ENCODE data around the gene UBE2G2. TPM values are rescaled to one million over a fixed set of nuclear protein-coding genes. Genes with fewer than 3 reads are reported as not detected.

The UBE2G2 gene
- total and polyA plus RNA-seq, 2 donors (not counting 1 experiment from before 2014, with no cell fraction given): 49.7 to 61.9 TPM

DNA sequence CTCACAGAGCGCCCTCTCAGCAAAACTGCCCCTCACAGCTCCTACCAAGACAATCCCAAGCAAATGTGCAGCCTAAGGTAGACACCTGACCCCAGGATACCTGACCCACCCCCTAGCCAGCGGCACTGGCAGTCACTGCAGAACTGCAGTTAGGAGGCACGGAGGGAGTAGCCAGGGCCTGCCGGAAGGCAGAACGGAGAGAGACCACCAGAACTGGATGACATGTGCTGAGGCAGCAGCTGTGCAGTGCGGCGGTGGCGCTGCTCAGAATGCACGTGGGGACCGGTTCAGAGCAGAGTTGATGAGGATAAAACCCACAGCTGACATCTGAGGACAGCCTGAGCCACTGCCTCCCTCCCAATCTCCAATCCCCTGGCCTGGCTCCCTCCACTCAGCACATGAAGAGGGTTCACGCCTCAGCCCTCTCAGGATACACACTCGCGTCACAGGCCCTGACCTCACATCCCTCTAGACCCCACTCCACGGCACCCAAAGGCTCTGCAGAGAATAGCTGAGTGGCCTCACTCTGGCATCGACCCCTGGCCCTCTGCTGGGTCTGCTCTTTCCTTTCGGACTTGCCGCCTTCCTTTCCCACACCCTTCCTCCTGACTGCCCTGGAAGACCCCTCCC lies 29.6 kb downstream of the UBE2G2 start:
- Histone ChIP-seq H3K79me2 (ENCODE audit: control insufficient read depth, insufficient read depth, low read length) (no peaks in the 10 kb centered on the region), H2AFZ (ENCODE audit: low read length) (no peak overlapping the region), H3K4me2 (ENCODE audit: extremely low read depth, insufficient read depth, low read length) (no peak overlapping the region), H4K20me1 (ENCODE audit: control insufficient read depth, extremely low read depth, insufficient read depth, low read length) (no peaks in the 10 kb centered on the region), H3K27ac (ENCODE audit: insufficient read depth, low read length) (no peak overlapping the region), H3K4me3 (replicated peaks in 1 of 4; ENCODE audit: control extremely low read depth in 1 of 4, insufficient read depth in 1 of 4, low read depth in 3 of 4, low read length in 4 of 4) (no peak overlapping the region), H3K9ac (ENCODE audit: insufficient read depth, low read length) (no peak overlapping the region), H3K9me3 (ENCODE audit: control insufficient read depth, insufficient read depth, low read depth, low read length) (no peaks in the 10 kb centered on the region), H3K36me3 (ENCODE audit: control insufficient read depth, insufficient read depth, low read length) (peaks cover 21% of the 10 kb centered on the region), H3K4me1 (ENCODE audit: control insufficient read depth, extremely low read depth, insufficient read depth, low read length) (no peaks in the 10 kb centered on the region), H3K27me3 (ENCODE audit: control insufficient read depth, insufficient read depth, low read length) (no peaks in the 10 kb centered on the region)
- TF ChIP-seq EZH2 (IDR thresholded peaks at IDR 0.05; ENCODE audit: low read length, missing control alignments) (no peak), CTCF (conservative IDR thresholded peaks at IDR 0.05 in 1 of 2, IDR thresholded peaks at IDR 0.05 in 1 of 2; ENCODE audit: low read depth in 1 of 2, low read length in 2 of 2) (no peak)
- DNase-seq (ENCODE audit: low read depth in 2 of 2): no peak

- H3K36me3 ChIP-seq (ENCODE audit: control insufficient read depth, insufficient read depth, low read length): peaks cover 12% of the 10 kb centered on the region
- no peak overlapping the region for H3K9ac ChIP-seq (ENCODE audit: insufficient read depth, low read length)
- H4K20me1 ChIP-seq (ENCODE audit: control insufficient read depth, extremely low read depth, insufficient read depth, low read length): no peaks in the 10 kb centered on the region
- no peak overlapping the region for H3K4me3 ChIP-seq (replicated peaks in 1 of 4; ENCODE audit: control extremely low read depth in 1 of 4, insufficient read depth in 1 of 4, low read depth in 3 of 4, low read length in 4 of 4)
- DNase-seq (ENCODE audit: low read depth in 2 of 2): no peak
- no peak overlapping the region for H2AFZ ChIP-seq (ENCODE audit: low read length)
- H3K79me2 ChIP-seq (ENCODE audit: control insufficient read depth, insufficient read depth, low read length): no peaks in the 10 kb centered on the region
- no peak for TF ChIP-seq CTCF (conservative IDR thresholded peaks at IDR 0.05 in 1 of 2, IDR thresholded peaks at IDR 0.05 in 1 of 2; ENCODE audit: low read depth in 1 of 2, low read length in 2 of 2)
- no peak for TF ChIP-seq EZH2 (IDR thresholded peaks at IDR 0.05; ENCODE audit: low read length, missing control alignments)
- H3K4me1 ChIP-seq (ENCODE audit: control insufficient read depth, extremely low read depth, insufficient read depth, low read length): no peaks in the 10 kb centered on the region
- H3K9me3 ChIP-seq (ENCODE audit: control insufficient read depth, insufficient read depth, low read depth, low read length): no peaks in the 10 kb centered on the region
- H3K27ac ChIP-seq (ENCODE audit: insufficient read depth, low read length): no peak overlapping the region
- H3K27me3 ChIP-seq (ENCODE audit: control insufficient read depth, insufficient read depth, low read length): no peaks in the 10 kb centered on the region
- H3K4me2 ChIP-seq (ENCODE audit: extremely low read depth, insufficient read depth, low read length): no peak overlapping the region
Observed at GRCh38 chr21:44767834-44768831, 33.5 kb downstream of the UBE2G2 start.

DNA sequence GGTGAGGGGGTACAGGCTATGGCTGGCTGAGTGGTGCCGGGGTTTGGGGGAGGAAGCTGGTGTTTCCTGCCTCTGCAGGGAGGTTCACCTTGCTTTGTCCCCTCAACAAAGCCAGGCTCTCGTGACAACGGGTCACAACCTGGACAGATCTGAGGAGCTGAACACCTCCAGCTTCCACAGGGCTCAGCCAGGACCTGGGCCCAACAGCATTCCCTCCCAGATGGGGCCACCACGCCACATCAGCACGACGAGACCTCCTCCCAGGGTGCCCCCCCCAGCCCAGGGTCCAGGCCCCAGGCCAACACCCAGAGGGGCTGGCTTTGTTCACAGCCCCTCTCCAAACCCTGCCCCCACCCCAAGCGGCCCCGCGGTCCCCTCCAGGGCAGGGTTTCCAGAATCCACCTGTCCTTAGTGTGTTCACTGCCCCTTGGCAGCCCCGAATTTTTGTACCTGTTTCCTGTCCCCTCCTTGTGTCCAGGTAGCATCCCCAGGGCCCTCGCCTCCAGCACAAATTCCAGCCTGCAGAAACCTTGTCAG lies 34.7 kb downstream of the UBE2G2 start:
- H3K36me3 ChIP-seq (ENCODE audit: control insufficient read depth, insufficient read depth, low read length): peaks cover 8% of the 10 kb centered on the region
- no peak overlapping the region for H2AFZ ChIP-seq (ENCODE audit: low read length)
- TF ChIP-seq CTCF (conservative IDR thresholded peaks at IDR 0.05 in 1 of 2, IDR thresholded peaks at IDR 0.05 in 1 of 2; ENCODE audit: low read depth in 1 of 2, low read length in 2 of 2) (no peak), EZH2 (IDR thresholded peaks at IDR 0.05; ENCODE audit: low read length, missing control alignments) (no peak)
- H3K4me3 ChIP-seq (replicated peaks in 1 of 4; ENCODE audit: control extremely low read depth in 1 of 4, insufficient read depth in 1 of 4, low read depth in 3 of 4, low read length in 4 of 4): no peak overlapping the region
- H3K4me2 ChIP-seq (ENCODE audit: extremely low read depth, insufficient read depth, low read length): no peak overlapping the region
- H3K9ac ChIP-seq (ENCODE audit: insufficient read depth, low read length): no peak overlapping the region
- no peaks in the 10 kb centered on the region for H3K9me3 ChIP-seq (ENCODE audit: control insufficient read depth, insufficient read depth, low read depth, low read length)
- no peaks in the 10 kb centered on the region for H3K27me3 ChIP-seq (ENCODE audit: control insufficient read depth, insufficient read depth, low read length)
- H3K79me2 ChIP-seq (ENCODE audit: control insufficient read depth, insufficient read depth, low read length): no peaks in the 10 kb centered on the region
- H3K4me1 ChIP-seq (ENCODE audit: control insufficient read depth, extremely low read depth, insufficient read depth, low read length): no peaks in the 10 kb centered on the region
- no peak overlapping the region for H3K27ac ChIP-seq (ENCODE audit: insufficient read depth, low read length)
- no peaks in the 10 kb centered on the region for H4K20me1 ChIP-seq (ENCODE audit: control insufficient read depth, extremely low read depth, insufficient read depth, low read length)
- DNase-seq (ENCODE audit: low read depth in 2 of 2): no peak

Measured in fibroblast of lung (primary cell).